Panc1 (cell line): Measurements from ENCODE around the gene TENT4B. TPM values are rescaled to one million over a fixed set of nuclear protein-coding genes. Genes with fewer than 3 reads are reported as not detected.

Source experiments
- ATAC-seq: fragments of 200-7000 bp; cut with Tn5 transposase; 2 replicates; pipeline ENCODE4 v1.9.1; 2020; ENCODE audit warnings: mild to moderate bottlenecking, moderate library complexity
- BruUV-seq: library from RNA; stranded (reverse); fragments of 400-500 nt; replicated peaks from 2 replicates; lab custom pipeline; 2021; lab: Mats Ljungman, UMichigan
- CTCF ChIA-PET: fragments of 300-600 bp; sonication (Branson Sonifier 250); formaldehyde crosslinking; loops from one replicate; lab custom pipeline; 2022; ENCODE audit warnings: antibody characterized with exemption; lab: Charles Lee
- POLR2A ChIA-PET: fragments of 300-600 bp; sonication (Branson Sonifier 250); formaldehyde crosslinking; loops from one replicate; lab custom pipeline; 2022; ENCODE audit warnings: antibody characterized with exemption; lab: Charles Lee
- DNase-seq: peaks from one replicate; pipeline ENCODE4 v3.0.0-alpha.2; 2010; ENCODE audit warnings: low read depth, low spot score
- H3K27ac ChIP-seq: 2 replicates; pipeline ENCODE4 v1.5.1; 2011; ENCODE audit warnings: mild to moderate bottlenecking, low read length, inconsistent platforms
- H3K27me3 ChIP-seq: fragments of 200-500 bp; sonication (Bioruptor generic); 2 replicates; pipeline ENCODE4 v1.6.0; 2014; ENCODE audit warnings: low read length, inconsistent platforms; ENCODE audit not compliant: control insufficient read depth, insufficient read depth
- H3K36me3 ChIP-seq: fragments of 200-500 bp; sonication (Bioruptor generic); 2 replicates; pipeline ENCODE4 v1.5.1; 2014; ENCODE audit warnings: inconsistent platforms, mild to moderate bottlenecking, low read length, moderate library complexity; ENCODE audit not compliant: control insufficient read depth, insufficient read depth
- H3K4me1 ChIP-seq: 2 replicates; pipeline ENCODE4 v1.5.1; 2011; ENCODE audit warnings: inconsistent platforms, mild to moderate bottlenecking, low read length, moderate library complexity; ENCODE audit not compliant: control insufficient read depth, insufficient read depth
- H3K4me3 ChIP-seq, 2 experiments: 2 replicates each; pipeline ENCODE4 v1.5.1; 2011 to 2012; ENCODE audit warnings: low read depth in 2 of 2, low read length in 2 of 2, mild to moderate bottlenecking in 2 of 2, inconsistent platforms in 1 of 2, moderate library complexity in 1 of 2
- H3K9me3 ChIP-seq: fragments of 200-500 bp; sonication (Bioruptor generic); 2 replicates; pipeline ENCODE4 v1.5.1; 2014; ENCODE audit warnings: low read depth, mild to moderate bottlenecking, inconsistent platforms, low read length, moderate library complexity; ENCODE audit not compliant: control insufficient read depth, insufficient read depth
- CTCF ChIP-seq: fragments of 450-650 bp; IDR thresholded peaks from 2 replicates; pipeline ENCODE4 v1.5.1; 2017; ENCODE audit warnings: mild to moderate bottlenecking
- POLR2AphosphoS5 ChIP-seq: IDR thresholded peaks from 2 replicates; pipeline ENCODE4 v1.6.1; 2012; ENCODE audit warnings: mild to moderate bottlenecking, low read depth, low read length, moderate library complexity
- REST ChIP-seq, 2 experiments: IDR thresholded peaks; 2 replicates each; pipeline ENCODE4 v1.6.1; 2011 to 2012; ENCODE audit warnings: low read depth in 2 of 2, control low read depth in 1 of 2, low read length in 1 of 2, mild to moderate bottlenecking in 1 of 2, moderate library complexity in 1 of 2; ENCODE audit not compliant: insufficient read depth in 1 of 2
- SIN3A ChIP-seq: IDR thresholded peaks from 2 replicates; pipeline ENCODE4 v1.6.1; 2012; ENCODE audit warnings: low read depth, mild to moderate bottlenecking, low read length, moderate library complexity, borderline replicate concordance; ENCODE audit not compliant: insufficient read depth
- TCF7L2 ChIP-seq: IDR thresholded peaks from 2 replicates; pipeline ENCODE4 v1.6.1; 2011; ENCODE audit warnings: mild to moderate bottlenecking, low read depth, low read length, inconsistent platforms
- in situ Hi-C: cut with HindIII; loops from 2 replicates; pipeline ENCODE4 v1.10.0; 2016; ENCODE audit warnings: low sequenced_read_pairs, low pct_unique_long_range_greater_than_20kb
- intact Hi-C: fragments of 100-400 bp; cut with micrococcal nuclease; formaldehyde crosslinking; loops from one replicate; pipeline ENCODE4 v1.10.0; 2022; ENCODE audit not compliant: unreplicated experiment
- total RNA-seq: library from RNA; stranded (reverse); gene quantifications from one replicate; pipeline ENCODE4 v1.2.1, GENCODE V29; 2021; ENCODE audit not compliant: unreplicated experiment

Gene TENT4B
- total RNA-seq, 1 experiment from 2014 or later: 9.7 TPM

- ATAC-seq: no peak
- Histone ChIP-seq H3K4me3 (no peak overlapping the region), H3K27ac (no peak overlapping the region), H3K9me3 (no peaks in the 10 kb centered on the region), H3K27me3 (no peaks in the 10 kb centered on the region), H3K4me1 (no peaks in the 10 kb centered on the region), H3K36me3 (no peaks in the 10 kb centered on the region)
- intact Hi-C loops (no loop called here), in situ Hi-C loops (no loop called here)
- no TSS peak for BruUV-seq
- TF ChIP-seq SIN3A (no peak), POLR2AphosphoS5 (no peak), REST (IDR thresholded peaks at IDR 0.05; ENCODE audit: insufficient read depth in 1 of 2, low read depth in 2 of 2, low read length in 1 of 2) (no peak), CTCF (no peak), TCF7L2 (no peak)
- CTCF ChIA-PET: no interaction called here
- POLR2A ChIA-PET: no interaction called here
- DNase-seq: no peak
Measured at GRCh38 chr16:50235581-50235980, 82.5 kb downstream of the TENT4B start.

GRCh38 chr16:50238314-50238713 is 85.2 kb downstream of the TENT4B start:
- DNase-seq (no peak), ATAC-seq (no peak)
- CTCF ChIA-PET: no interaction called here
- TF ChIP-seq REST (IDR thresholded peaks at IDR 0.05; ENCODE audit: insufficient read depth in 1 of 2, low read depth in 2 of 2, low read length in 1 of 2) (no peak), SIN3A (no peak), POLR2AphosphoS5 (no peak), CTCF (no peak), TCF7L2 (no peak)
- Histone ChIP-seq H3K9me3 (no peaks in the 10 kb centered on the region), H3K4me3 (no peak overlapping the region), H3K27me3 (no peaks in the 10 kb centered on the region), H3K4me1 (no peaks in the 10 kb centered on the region), H3K27ac (no peak overlapping the region), H3K36me3 (no peaks in the 10 kb centered on the region)
- POLR2A ChIA-PET: no interaction called here
- intact Hi-C loops (no loop called here), in situ Hi-C loops (no loop called here)
- BruUV-seq: no TSS peak
